Activated CD8-positive, alpha-beta T cell treated with anti-CD3 and anti-CD28 coated beads for 36 hours (primary cell): ENCODE data around the gene CNPY1. TPM values are rescaled to one million over a fixed set of nuclear protein-coding genes. Genes with fewer than 3 reads are reported as not detected.

Source experiments
- ATAC-seq: fragments of 200-7000 bp; cut with Tn5 transposase; one replicate; pipeline ENCODE4 v1.10.0; 2021; ENCODE audit warnings: mild to moderate bottlenecking, moderate library complexity
- CTCF ChIA-PET: fragments of 350-600 bp; sonication (Branson Sonifier 250); formaldehyde crosslinking; loops from one replicate; lab custom pipeline; 2021; ENCODE audit warnings: antibody characterized with exemption; lab: Charles Lee
- POLR2A ChIA-PET: fragments of 350-600 bp; sonication (Branson Sonifier 250); formaldehyde crosslinking; loops from one replicate; lab custom pipeline; 2021; ENCODE audit warnings: antibody characterized with exemption; lab: Charles Lee
- DNase-seq: peaks from one replicate; pipeline ENCODE4 v3.0.0-alpha.2; 2020
- H3K27ac Mint-ChIP-seq: one replicate; pipeline ENCODE4 v1.8.0; 2021; ENCODE audit warnings: mild to moderate bottlenecking, mixed read lengths
- H3K27me3 Mint-ChIP-seq: one replicate; pipeline ENCODE4 v1.8.0; 2021; ENCODE audit warnings: mixed read lengths
- H3K36me3 Mint-ChIP-seq: one replicate; pipeline ENCODE4 v1.8.0; 2021; ENCODE audit warnings: low read depth, mixed read lengths
- H3K4me1 Mint-ChIP-seq: one replicate; pipeline ENCODE4 v1.8.0; 2021; ENCODE audit warnings: low read depth, mixed read lengths
- H3K4me3 Mint-ChIP-seq: one replicate; pipeline ENCODE4 v1.8.0; 2021; ENCODE audit warnings: mild to moderate bottlenecking, moderate library complexity, mixed read lengths
- H3K9me3 Mint-ChIP-seq: one replicate; pipeline ENCODE4 v1.8.0; 2021; ENCODE audit warnings: mixed read lengths
- CTCF ChIP-seq: fragments of 200-600 bp; IDR thresholded peaks from one replicate; pipeline ENCODE4 v1.8.0; 2022; ENCODE audit warnings: antibody characterized with exemption, mild to moderate bottlenecking
- intact Hi-C: fragments of 100-400 bp; cut with micrococcal nuclease; formaldehyde crosslinking; loops from one replicate; pipeline ENCODE4 v1.10.0; 2022
- total RNA-seq, 2 experiments: library from RNA; stranded (reverse); gene quantifications; one replicate each; pipeline ENCODE4 v1.2.3, GENCODE V29; 2021

CNPY1 gene
- total RNA-seq, 2 experiments from 2014 or later = not detected

- TF ChIP-seq CTCF = no peak
- CTCF ChIA-PET = no interaction called here
- Mint-ChIP-seq H3K4me1 (no peaks in the 10 kb centered on the region), H3K4me3 (no peak overlapping the region), H3K9me3 (no peaks in the 10 kb centered on the region), H3K27ac (no peak overlapping the region), H3K27me3 (peaks cover 7% of the 10 kb centered on the region), H3K36me3 (no peaks in the 10 kb centered on the region)
- ATAC-seq (no peak), DNase-seq (no peak)
- POLR2A ChIA-PET = no interaction called here
- intact Hi-C loops = no loop called here
These were observed 13.3 kb upstream of the CNPY1 start for GRCh38 chr7:155559519-155560108.

GRCh38 chr7:155558961-155559360, 12.6 kb upstream of the CNPY1 start:
- POLR2A ChIA-PET = no interaction called here
- Mint-ChIP-seq H3K36me3 (no peaks in the 10 kb centered on the region), H3K27ac (no peak overlapping the region), H3K9me3 (no peaks in the 10 kb centered on the region), H3K27me3 (peaks cover 7% of the 10 kb centered on the region), H3K4me1 (no peaks in the 10 kb centered on the region), H3K4me3 (no peak overlapping the region)
- intact Hi-C loops = no loop called here
- CTCF ChIA-PET = no interaction called here
- ATAC-seq = no peak
- DNase-seq = no peak
- no peak for TF ChIP-seq CTCF

- DNase-seq (no peak), ATAC-seq (no peak)
- intact Hi-C loops = no loop called here
- H3K9me3 Mint-ChIP-seq = no peaks in the 10 kb centered on the region
- H3K27ac Mint-ChIP-seq = no peak overlapping the region
- H3K4me3 Mint-ChIP-seq = no peak overlapping the region
- H3K4me1 Mint-ChIP-seq = no peaks in the 10 kb centered on the region
- no peaks in the 10 kb centered on the region for H3K36me3 Mint-ChIP-seq
- TF ChIP-seq CTCF = no peak
- ChIA-PET CTCF (no interaction called here), POLR2A (no interaction called here)
- peaks cover 7% of the 10 kb centered on the region for H3K27me3 Mint-ChIP-seq
These were observed 12.0 kb upstream of the CNPY1 start for GRCh38 chr7:155558351-155558750.

GRCh38 chr7:155557778-155558177, 11.4 kb upstream of the CNPY1 start:
- ATAC-seq = no peak
- no peak for DNase-seq
- Mint-ChIP-seq H3K9me3 (no peaks in the 10 kb centered on the region), H3K4me3 (no peak overlapping the region), H3K27ac (no peak overlapping the region), H3K27me3 (peaks cover 7% of the 10 kb centered on the region), H3K4me1 (no peaks in the 10 kb centered on the region), H3K36me3 (no peaks in the 10 kb centered on the region)
- no peak for TF ChIP-seq CTCF
- ChIA-PET CTCF (interaction anchor here (1.4 kb wide), 1 partner anchor 25 kb away, joined by 3 read pairs; no protein-coding TSS in a partner anchor), POLR2A (no interaction called here)
- intact Hi-C loops = no loop called here

- no peaks in the 10 kb centered on the region for H3K9me3 Mint-ChIP-seq
These were observed 10.4 kb upstream of the CNPY1 start for GRCh38 chr7:155556763-155557162.

More at GRCh38 chr7:155556763-155557162, 10.4 kb upstream of the CNPY1 start:
- peaks cover 2% of the 10 kb centered on the region for H3K27me3 Mint-ChIP-seq
- H3K27ac Mint-ChIP-seq = no peak overlapping the region
- no peak for TF ChIP-seq CTCF
- intact Hi-C loops = no loop called here
- no peaks in the 10 kb centered on the region for H3K36me3 Mint-ChIP-seq
- no peaks in the 10 kb centered on the region for H3K4me1 Mint-ChIP-seq
- no peak overlapping the region for H3K4me3 Mint-ChIP-seq
- ATAC-seq (no peak), DNase-seq (no peak)
- POLR2A ChIA-PET = no interaction called here
- CTCF ChIA-PET = interaction anchor here (1.4 kb wide), 1 partner anchor 24 kb away, joined by 3 read pairs; no protein-coding TSS in a partner anchor
